NT2/D1 (cell line): ENCODE results near the gene REM1.

Source experiments
- DNase-seq: peaks from one replicate; pipeline ENCODE4 v3.0.0-alpha.2; 2011; ENCODE audit warnings: low read depth, low spot score
- H3K27me3 ChIP-seq: 2 replicates; pipeline ENCODE4 v1.6.0; 2011; ENCODE audit warnings: mild to moderate bottlenecking; ENCODE audit not compliant: insufficient read length, insufficient read depth
- H3K36me3 ChIP-seq: 2 replicates; pipeline ENCODE4 v1.6.1; 2011; ENCODE audit warnings: mild to moderate bottlenecking, low read length, mixed read lengths; ENCODE audit not compliant: insufficient read depth, insufficient read length
- H3K4me1 ChIP-seq: 2 replicates; pipeline ENCODE4 v1.5.1; 2011; ENCODE audit not compliant: insufficient read depth, insufficient read length
- H3K4me3 ChIP-seq: 2 replicates; pipeline ENCODE4 v1.5.1; 2011; ENCODE audit warnings: low read depth; ENCODE audit not compliant: insufficient read length
- H3K9ac ChIP-seq: 2 replicates; pipeline ENCODE4 v1.6.0; 2011; ENCODE audit warnings: low read depth; ENCODE audit not compliant: insufficient read length
- H3K9me3 ChIP-seq: 2 replicates; pipeline ENCODE4 v1.5.1; 2011; ENCODE audit warnings: mild to moderate bottlenecking, low read length; ENCODE audit not compliant: insufficient read depth
- SUZ12 ChIP-seq: IDR thresholded peaks from 2 replicates; pipeline ENCODE4 v1.6.1; 2011; ENCODE audit not compliant: insufficient read length, insufficient read depth; ENCODE audit errors: extremely low read depth
- YY1 ChIP-seq: IDR thresholded peaks from 2 replicates; pipeline ENCODE4 v1.6.1; 2011; ENCODE audit not compliant: insufficient read length, insufficient read depth
- ZNF274 ChIP-seq: IDR thresholded peaks from 2 replicates; pipeline ENCODE4 v1.6.1; 2011; ENCODE audit warnings: mild to moderate bottlenecking, low read depth, low read length

Gene REM1

GRCh38 chr20:31475472-31476293, 595 bp downstream of the REM1 start:
- TF ChIP-seq SUZ12 (no peak), ZNF274 (no peak), YY1 (no peak)
- H3K27me3 ChIP-seq, result peaks cover 44% of the 10 kb centered on the region
- peak overlapping the region; percentile 64 for H3K4me3 ChIP-seq
- DNase-seq, result no peak
- no peaks in the 10 kb centered on the region for H3K36me3 ChIP-seq
- H3K9ac ChIP-seq, result peak overlapping the region; percentile 67
- peaks cover 3% of the 10 kb centered on the region for H3K4me1 ChIP-seq
- H3K9me3 ChIP-seq, result peaks cover 6% of the 10 kb centered on the region; the same call in 1 of the 2 replicates

GRCh38 chr20:31476294-31476585, 1.2 kb downstream of the REM1 start:
- Histone ChIP-seq H3K27me3 (peaks cover 44% of the 10 kb centered on the region), H3K9ac (no peak overlapping the region), H3K9me3 (peaks cover 6% of the 10 kb centered on the region; the same call in 1 of the 2 replicates), H3K4me1 (peaks cover 3% of the 10 kb centered on the region), H3K36me3 (no peaks in the 10 kb centered on the region), H3K4me3 (no peak overlapping the region)
- no peak for TF ChIP-seq YY1
- no peak for TF ChIP-seq SUZ12
- TF ChIP-seq ZNF274, result no peak
- no peak for DNase-seq

GRCh38 chr20:31476643-31477215, 1.6 kb downstream of the REM1 start:
- peaks cover 3% of the 10 kb centered on the region for H3K4me1 ChIP-seq
- H3K9me3 ChIP-seq, result peaks cover 6% of the 10 kb centered on the region; the same call in 1 of the 2 replicates
- peaks cover 44% of the 10 kb centered on the region for H3K27me3 ChIP-seq
- no peak for DNase-seq
- no peak overlapping the region for H3K9ac ChIP-seq
- TF ChIP-seq ZNF274 (no peak), SUZ12 (no peak), YY1 (no peak)
- no peak overlapping the region for H3K4me3 ChIP-seq
- no peaks in the 10 kb centered on the region for H3K36me3 ChIP-seq

GRCh38 chr20:31484001-31484400, 8.9 kb downstream of the REM1 start:
- H3K9ac ChIP-seq, result no peak overlapping the region
- H3K4me3 ChIP-seq, result no peak overlapping the region
- H3K27me3 ChIP-seq, result peaks cover 16% of the 10 kb centered on the region
- DNase-seq, result no peak
- H3K36me3 ChIP-seq, result no peaks in the 10 kb centered on the region
- H3K9me3 ChIP-seq, result no peaks in the 10 kb centered on the region
- peaks cover 2% of the 10 kb centered on the region for H3K4me1 ChIP-seq
- TF ChIP-seq SUZ12 (no peak), YY1 (no peak), ZNF274 (no peak)

- Histone ChIP-seq H3K36me3 (no peaks in the 10 kb centered on the region), H3K9ac (peak overlapping the region; percentile 61), H3K27me3 (peaks cover 16% of the 10 kb centered on the region), H3K4me1 (peaks cover 2% of the 10 kb centered on the region), H3K4me3 (peak overlapping the region; percentile 46), H3K9me3 (no peaks in the 10 kb centered on the region)
- DNase-seq, result no peak
- no peak for TF ChIP-seq ZNF274
- TF ChIP-seq SUZ12, result no peak
- no peak for TF ChIP-seq YY1
These were observed 10.6 kb downstream of the REM1 start for GRCh38 chr20:31485450-31486339.

GRCh38 chr20:31488115-31488514, 13.0 kb downstream of the REM1 start:
- TF ChIP-seq YY1 (no peak), SUZ12 (no peak), ZNF274 (no peak)
- no peak for DNase-seq
- no peaks in the 10 kb centered on the region for H3K9me3 ChIP-seq
- no peak overlapping the region for H3K4me3 ChIP-seq
- no peak overlapping the region for H3K9ac ChIP-seq
- H3K27me3 ChIP-seq, result peaks cover 13% of the 10 kb centered on the region
- no peaks in the 10 kb centered on the region for H3K36me3 ChIP-seq
- H3K4me1 ChIP-seq, result peaks cover 2% of the 10 kb centered on the region
